A549 (cell line): ENCODE data around the gene ANKRD63. TPM values are rescaled to one million over a fixed set of nuclear protein-coding genes. Genes with fewer than 3 reads are reported as not detected.

Experiments used
- ATAC-seq, 2 experiments: fragments of 200-7000 bp in 1 of 2; fragments of >200 bp in 1 of 2; cut with Nextera tagmentation in 1 of 2; cut with Tn5 transposase in 1 of 2; 3 replicates each; pipeline versions ENCODE4 v1.8.0 to v1.9.1; 2018 to 2020; ENCODE audit warnings: mild to moderate bottlenecking in 1 of 2, moderate library complexity in 1 of 2
- CTCF ChIA-PET: fragments of 300-600 bp; sonication (Branson Sonifier 250); formaldehyde crosslinking; extraction: SDS; loops from one replicate; lab custom pipeline; 2021; ENCODE audit warnings: antibody characterized with exemption, inconsistent platforms; lab: Yijun Ruan, JAX
- POLR2A ChIA-PET: fragments of 350-600 bp; formaldehyde crosslinking; extraction: SDS; loops from one replicate; lab custom pipeline; 2021; ENCODE audit warnings: antibody characterized with exemption, inconsistent platforms; lab: Yijun Ruan, JAX
- DNase-seq, 2 experiments: peaks; one replicate each; pipeline versions ENCODE4 v3.0.0 to v3.0.0-alpha.2; 2011 to 2016; ENCODE audit warnings: low read depth in 1 of 2, low spot score in 1 of 2
- FAIRE-seq: peaks from 2 replicates; lab custom pipeline; 2011; peaks lifted over from hg19 to GRCh38; lab: Jason Lieb, UNC
- H3K27ac ChIP-seq, 2 experiments: fragments of >200 bp; sonication (Bioruptor Twin); formaldehyde crosslinking; 3 replicates each; pipeline ENCODE4 v1.5.1; 2016 to 2017
- H3K4me1 ChIP-seq: fragments of >200 bp; sonication (Bioruptor Twin); formaldehyde crosslinking; 3 replicates; pipeline ENCODE4 v1.6.1; 2016
- H3K4me2 ChIP-seq: fragments of >200 bp; sonication (Bioruptor Twin); formaldehyde crosslinking; 3 replicates; pipeline ENCODE4 v1.6.1; 2016
- H3K4me3 ChIP-seq: fragments of >200 bp; sonication (Bioruptor Twin); formaldehyde crosslinking; 3 replicates; pipeline ENCODE4 v1.5.1; 2016
- H3K9me3 ChIP-seq: fragments of >200 bp; sonication (Bioruptor Twin); formaldehyde crosslinking; 3 replicates; pipeline ENCODE4 v1.6.1; 2016
- CBX8 ChIP-seq: fragments of 200-600 bp; sonication (generic); IDR thresholded peaks from 2 replicates; pipeline ENCODE4 v1.6.1; 2016
- CEBPB ChIP-seq, 2 experiments: fragments of >200 bp in 1 of 2; sonication (Bioruptor Twin) in 1 of 2; formaldehyde crosslinking in 1 of 2; IDR thresholded peaks; 2 replicates each; pipeline ENCODE4 v1.6.1; 2012 to 2016
- CHD2 ChIP-seq: fragments of 150-350 bp; IDR thresholded peaks from 2 replicates; pipeline ENCODE4 v1.6.1; 2014; ENCODE audit warnings: low read length; ENCODE audit not compliant: partially characterized antibody
- EHF ChIP-seq: fragments of 250-450 bp; sonication (Bioruptor Pico); IDR thresholded peaks from 2 replicates; pipeline ENCODE4 v1.5.0; 2020; ENCODE audit warnings: mild to moderate bottlenecking
- EHMT2 ChIP-seq: fragments of 200-600 bp; sonication (generic); IDR thresholded peaks from 2 replicates; pipeline ENCODE4 v1.6.1; 2016; ENCODE audit warnings: antibody characterized with exemption, low read depth, mild to moderate bottlenecking, moderate library complexity
- EP300 ChIP-seq, 2 experiments: fragments of >200 bp; sonication (Bioruptor Twin); formaldehyde crosslinking; IDR thresholded peaks; 2 replicates in 1 of 2; 3 replicates in 1 of 2; pipeline ENCODE4 v1.6.1; 2016 to 2017
- ESRRA ChIP-seq: fragments of 150-350 bp; IDR thresholded peaks from 2 replicates; pipeline ENCODE4 v1.6.1; 2014; ENCODE audit warnings: mild to moderate bottlenecking, low read length, borderline replicate concordance
- HDAC2 ChIP-seq: fragments of 200-600 bp; sonication (generic); IDR thresholded peaks from 2 replicates; pipeline ENCODE4 v1.6.1; 2016
- HEYL ChIP-seq: fragments of 250-450 bp; sonication (Bioruptor Pico); IDR thresholded peaks from 2 replicates; pipeline ENCODE4 v1.8.0; 2021; ENCODE audit warnings: mild to moderate bottlenecking, moderate library complexity
- HOXA7 ChIP-seq: fragments of 250-450 bp; sonication (Bioruptor Pico); IDR thresholded peaks from 2 replicates; pipeline ENCODE4 v1.5.0; 2020; ENCODE audit warnings: mild to moderate bottlenecking, moderate library complexity
- HOXB5 ChIP-seq: fragments of 250-450 bp; sonication (Bioruptor Pico); IDR thresholded peaks from 2 replicates; pipeline ENCODE4 v1.5.0; 2020; ENCODE audit warnings: mild to moderate bottlenecking, moderate library complexity
- MAFK ChIP-seq: fragments of 450-650 bp; IDR thresholded peaks from 2 replicates; pipeline ENCODE4 v1.6.1; 2014; ENCODE audit not compliant: partially characterized antibody
- NPAS2 ChIP-seq: fragments of 250-450 bp; sonication (Bioruptor Pico); IDR thresholded peaks from 2 replicates; pipeline ENCODE4 v1.8.0; 2022; ENCODE audit warnings: mild to moderate bottlenecking, moderate library complexity, borderline replicate concordance
- PHF8 ChIP-seq: fragments of 200-600 bp; sonication (generic); IDR thresholded peaks from 2 replicates; pipeline ENCODE4 v1.6.1; 2016; ENCODE audit warnings: low read depth, mild to moderate bottlenecking, antibody characterized with exemption, moderate library complexity, borderline replicate concordance
- RAD21 ChIP-seq, 2 experiments: fragments of >200 bp in 1 of 2; sonication (Bioruptor Twin) in 1 of 2; formaldehyde crosslinking in 1 of 2; IDR thresholded peaks in 1 of 2; conservative IDR thresholded peaks in 1 of 2; 2 replicates in 1 of 2; 3 replicates in 1 of 2; pipeline ENCODE4 v1.6.1; 2012 to 2018; ENCODE audit warnings: inconsistent platforms in 1 of 2
- RARB ChIP-seq: fragments of 250-450 bp; sonication (Bioruptor Pico); IDR thresholded peaks from 2 replicates; pipeline ENCODE4 v1.8.0; 2021; ENCODE audit warnings: mild to moderate bottlenecking, moderate library complexity
- RCOR1 ChIP-seq: fragments of 150-350 bp; IDR thresholded peaks from 2 replicates; pipeline ENCODE4 v1.6.1; 2014; ENCODE audit warnings: antibody characterized with exemption, low read length, low read depth
- WGBS: methylation state at CpG from one replicate; pipeline ENCODE4 v1.1.6; 2017; ENCODE audit errors: missing lambda C conversion rate; 5-methylcytosine and 5-hydroxymethylcytosine counted together
- polyA plus RNA-seq, 4 experiments: library from polyadenylated mRNA; depleted of rRNA in 3 of 4; stranded (reverse); fragments of >200 nt; fragmentation: RNase III in 1 of 4; extraction: RNeasy Plus Mini Kit Qiagen cat#74134 plus additional on column Dnase treatment in 1 of 4; gene quantifications; 2 replicates in 3 of 4; 3 replicates in 1 of 4; pipeline ENCODE4 v1.2.3, GENCODE V29; 2011 to 2017
- TF ChIP-seq, protein P1 (sequence below): fragments of 450-650 bp; IDR thresholded peaks from 2 replicates; pipeline ENCODE4 v1.6.1; 2014; ENCODE audit warnings: antibody characterized with exemption
- TF ChIP-seq, protein P2 (sequence below): fragments of 200-600 bp; sonication (generic); IDR thresholded peaks from 2 replicates; pipeline ENCODE4 v1.6.1; 2016; ENCODE audit warnings: antibody characterized with exemption, mild to moderate bottlenecking, moderate library complexity
- TF ChIP-seq, protein P3 (sequence below): fragments of 250-450 bp; sonication (Bioruptor Pico); IDR thresholded peaks from 2 replicates; pipeline ENCODE4 v1.5.0; 2020; ENCODE audit warnings: low read depth, mild to moderate bottlenecking, moderate library complexity

Gene ANKRD63
- polyA plus RNA-seq, 2 of the 4 experiments (the other 2 are of a cell fraction) = 0.25 TPM; not detected in 1

DNA sequence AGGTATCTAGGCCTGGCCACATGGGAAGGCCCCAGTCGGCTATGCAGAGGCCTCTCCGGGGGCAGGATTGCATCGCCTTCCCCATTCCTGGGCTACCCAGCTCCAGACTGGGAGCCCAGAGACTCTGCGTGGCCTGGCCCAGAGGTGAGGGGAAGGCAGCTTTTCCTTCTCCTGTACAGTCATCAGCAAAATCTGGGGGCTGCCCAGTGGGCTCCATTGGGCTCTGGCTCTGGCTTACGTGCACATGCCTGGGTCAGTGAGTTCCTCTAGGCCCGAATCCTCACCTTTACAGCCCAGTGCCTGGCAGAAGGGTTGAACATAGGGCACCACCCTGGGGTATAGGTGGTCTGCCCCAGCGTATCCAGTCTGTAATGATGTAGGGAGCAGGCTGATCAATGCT lies 3.9 kb upstream of the ANKRD63 start:
- Histone ChIP-seq H3K4me1 (peaks cover 15% of the 10 kb centered on the region; the same call in 2 of the 3 replicates), H3K9me3 (no peaks in the 10 kb centered on the region), H3K27ac (no peak overlapping the region), H3K4me3 (no peak overlapping the region), H3K4me2 (no peak overlapping the region)
- ATAC-seq = no peak
- 93% methylated on average over 3 of the region's 7 CpGs for WGBS
- TF ChIP-seq RCOR1 (no peak), EP300 (IDR thresholded peaks at IDR 0.05) (no peak), CEBPB (IDR thresholded peaks at IDR 0.05) (no peak), CBX8 (no peak), RARB (no peak), ESRRA (no peak), CHD2 (no peak), MAFK (no peak), PHF8 (no peak), NPAS2 (CRISPR knock-in tag) (no peak), HDAC2 (no peak), RAD21 (conservative IDR thresholded peaks at IDR 0.05 in 1 of 2, IDR thresholded peaks at IDR 0.05 in 1 of 2) (no peak), HEYL (CRISPR knock-in tag) (no peak), EHF (no peak), HOXA7 (CRISPR knock-in tag) (no peak)
- TF ChIP-seq, protein P1, sequence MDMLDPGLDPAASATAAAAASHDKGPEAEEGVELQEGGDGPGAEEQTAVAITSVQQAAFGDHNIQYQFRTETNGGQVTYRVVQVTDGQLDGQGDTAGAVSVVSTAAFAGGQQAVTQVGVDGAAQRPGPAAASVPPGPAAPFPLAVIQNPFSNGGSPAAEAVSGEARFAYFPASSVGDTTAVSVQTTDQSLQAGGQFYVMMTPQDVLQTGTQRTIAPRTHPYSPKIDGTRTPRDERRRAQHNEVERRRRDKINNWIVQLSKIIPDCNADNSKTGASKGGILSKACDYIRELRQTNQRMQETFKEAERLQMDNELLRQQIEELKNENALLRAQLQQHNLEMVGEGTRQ = no peak
- TF ChIP-seq, protein P2, sequence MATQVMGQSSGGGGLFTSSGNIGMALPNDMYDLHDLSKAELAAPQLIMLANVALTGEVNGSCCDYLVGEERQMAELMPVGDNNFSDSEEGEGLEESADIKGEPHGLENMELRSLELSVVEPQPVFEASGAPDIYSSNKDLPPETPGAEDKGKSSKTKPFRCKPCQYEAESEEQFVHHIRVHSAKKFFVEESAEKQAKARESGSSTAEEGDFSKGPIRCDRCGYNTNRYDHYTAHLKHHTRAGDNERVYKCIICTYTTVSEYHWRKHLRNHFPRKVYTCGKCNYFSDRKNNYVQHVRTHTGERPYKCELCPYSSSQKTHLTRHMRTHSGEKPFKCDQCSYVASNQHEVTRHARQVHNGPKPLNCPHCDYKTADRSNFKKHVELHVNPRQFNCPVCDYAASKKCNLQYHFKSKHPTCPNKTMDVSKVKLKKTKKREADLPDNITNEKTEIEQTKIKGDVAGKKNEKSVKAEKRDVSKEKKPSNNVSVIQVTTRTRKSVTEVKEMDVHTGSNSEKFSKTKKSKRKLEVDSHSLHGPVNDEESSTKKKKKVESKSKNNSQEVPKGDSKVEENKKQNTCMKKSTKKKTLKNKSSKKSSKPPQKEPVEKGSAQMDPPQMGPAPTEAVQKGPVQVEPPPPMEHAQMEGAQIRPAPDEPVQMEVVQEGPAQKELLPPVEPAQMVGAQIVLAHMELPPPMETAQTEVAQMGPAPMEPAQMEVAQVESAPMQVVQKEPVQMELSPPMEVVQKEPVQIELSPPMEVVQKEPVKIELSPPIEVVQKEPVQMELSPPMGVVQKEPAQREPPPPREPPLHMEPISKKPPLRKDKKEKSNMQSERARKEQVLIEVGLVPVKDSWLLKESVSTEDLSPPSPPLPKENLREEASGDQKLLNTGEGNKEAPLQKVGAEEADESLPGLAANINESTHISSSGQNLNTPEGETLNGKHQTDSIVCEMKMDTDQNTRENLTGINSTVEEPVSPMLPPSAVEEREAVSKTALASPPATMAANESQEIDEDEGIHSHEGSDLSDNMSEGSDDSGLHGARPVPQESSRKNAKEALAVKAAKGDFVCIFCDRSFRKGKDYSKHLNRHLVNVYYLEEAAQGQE = no peak
- TF ChIP-seq, protein P3, sequence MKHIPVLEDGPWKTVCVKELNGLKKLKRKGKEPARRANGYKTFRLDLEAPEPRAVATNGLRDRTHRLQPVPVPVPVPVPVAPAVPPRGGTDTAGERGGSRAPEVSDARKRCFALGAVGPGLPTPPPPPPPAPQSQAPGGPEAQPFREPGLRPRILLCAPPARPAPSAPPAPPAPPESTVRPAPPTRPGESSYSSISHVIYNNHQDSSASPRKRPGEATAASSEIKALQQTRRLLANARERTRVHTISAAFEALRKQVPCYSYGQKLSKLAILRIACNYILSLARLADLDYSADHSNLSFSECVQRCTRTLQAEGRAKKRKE (CRISPR knock-in tag) = no peak
- ChIA-PET CTCF (interaction anchor here (1.0 to 7.2 kb wide), 6 partner anchors 9 to 58 kb away, joined by 3 to 48 read pairs (median 4); no protein-coding TSS in a partner anchor), POLR2A (no interaction called here)
- no peak for DNase-seq
- no peak for FAIRE-seq

DNA sequence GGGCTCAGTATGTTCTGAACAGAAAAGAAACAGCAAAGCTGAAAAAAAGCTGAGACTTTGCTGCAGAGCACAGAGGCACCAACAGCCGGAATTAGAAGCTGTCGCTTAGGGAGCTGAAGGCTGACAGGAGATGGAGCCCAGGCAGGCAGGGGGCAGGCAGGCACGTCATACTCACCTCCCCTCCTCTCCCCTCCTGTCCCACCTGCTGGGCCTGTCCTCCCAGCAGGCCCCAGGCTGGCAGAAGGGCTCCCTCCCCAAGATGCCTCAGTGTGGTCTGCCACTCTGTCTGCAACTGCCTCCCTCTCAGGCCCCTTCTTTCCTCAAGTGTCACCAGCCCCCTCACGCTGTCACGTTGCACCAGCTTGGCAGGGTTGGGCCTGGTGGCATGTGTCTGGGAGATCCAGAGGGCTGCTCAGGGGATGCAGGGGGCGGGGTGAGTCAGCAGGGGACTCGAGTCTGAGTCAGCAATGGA lies 3.2 kb upstream of the ANKRD63 start:
- H3K4me3 ChIP-seq = no peak overlapping the region
- no peak for TF ChIP-seq EHMT2
- no peak for TF ChIP-seq HOXB5
- TF ChIP-seq, all 56 proteins: peak for 0
- ChIA-PET POLR2A (no interaction called here), CTCF (interaction anchor here (0.7 to 2.3 kb wide), 7 partner anchors 9 to 135 kb away, joined by 3 to 18 read pairs (median 4); no protein-coding TSS in a partner anchor)
- peaks cover 15% of the 10 kb centered on the region; the same call in 2 of the 3 replicates for H3K4me1 ChIP-seq
- no peaks in the 10 kb centered on the region for H3K9me3 ChIP-seq
- 0 out of 6 replicates have a peak overlapping the region, but pooled peaks of 1 of the 2 experiments have one; percentile 31 for H3K27ac ChIP-seq
- H3K4me2 ChIP-seq = no peak overlapping the region
- no peak for ATAC-seq
- 67% methylated on average over 6 of the region's 7 CpGs for WGBS
- no peak for FAIRE-seq
- no peak for DNase-seq
